ENCODE data around the gene HOXB6. TPM values are rescaled to one million over a fixed set of nuclear protein-coding genes. Genes with fewer than 3 reads are reported as not detected.

HOXB6 gene

Small RNA genes lying within 50 kb of the gene (small RNA-seq; reads per million reads assigned to genes)
- gene MIR196A1 (ENCODE audit: insufficient read depth), result not detected

Data from neuronal stem cell (in vitro differentiated cells).